Fibroblast of mammary gland (primary cell): ENCODE results near the gene LCLAT1.

Source experiments
- DNase-seq: peaks from one replicate; pipeline ENCODE4 v3.0.0-alpha.2; 2010; ENCODE audit warnings: low read depth
- H3K4me3 ChIP-seq: 2 replicates; pipeline ENCODE4 v1.5.1; 2011; ENCODE audit warnings: low read depth, mild to moderate bottlenecking, low read length, moderate library complexity; ENCODE audit not compliant: control insufficient read depth
- CTCF ChIP-seq: conservative IDR thresholded peaks from 2 replicates; pipeline ENCODE4 v1.5.1; 2011; ENCODE audit warnings: low read depth, low read length, inconsistent platforms; ENCODE audit not compliant: control insufficient read depth, insufficient read depth

The LCLAT1 gene

GRCh38 chr2:30625701-30626100 lies 178.7 kb downstream of the LCLAT1 start:
- TF ChIP-seq CTCF, result no peak
- H3K4me3 ChIP-seq, result no peak overlapping the region
- DNase-seq, result no peak

- no peak for DNase-seq
- no peak for TF ChIP-seq CTCF
- no peak overlapping the region for H3K4me3 ChIP-seq
Measured at GRCh38 chr2:30626397-30626796, 179.4 kb downstream of the LCLAT1 start.

- DNase-seq, result no peak
- no peak for TF ChIP-seq CTCF
- no peak overlapping the region for H3K4me3 ChIP-seq
Measured at GRCh38 chr2:30627151-30627550, 180.1 kb downstream of the LCLAT1 start.

GRCh38 chr2:30628341-30628740 lies 181.3 kb downstream of the LCLAT1 start:
- TF ChIP-seq CTCF, result no peak
- H3K4me3 ChIP-seq, result no peak overlapping the region
- DNase-seq, result peak; percentile 33

- H3K4me3 ChIP-seq, result no peak overlapping the region
- peak; percentile 52 for DNase-seq
- no peak for TF ChIP-seq CTCF
Measured at GRCh38 chr2:30629866-30630265, 182.8 kb downstream of the LCLAT1 start.

- TF ChIP-seq CTCF, result no peak
- no peak for DNase-seq
- no peak overlapping the region for H3K4me3 ChIP-seq
Measured at GRCh38 chr2:30631051-30631671, 184.1 kb downstream of the LCLAT1 start.

- TF ChIP-seq CTCF, result no peak
- no peak overlapping the region for H3K4me3 ChIP-seq
- DNase-seq, result no peak
Measured at GRCh38 chr2:30633039-30633438, 186.0 kb downstream of the LCLAT1 start.
